Natural killer cell (primary cell): ENCODE results near the gene POU6F2. TPM values are rescaled to one million over a fixed set of nuclear protein-coding genes. Genes with fewer than 3 reads are reported as not detected.

Experiments used
- ATAC-seq, 3 donors: fragments of 150-1000 bp in 2 of 3; fragments of 200-7000 bp in 1 of 3; cut with Tn5 transposase; 1 replicate in 1 of 3; 2 replicates in 2 of 3; pipeline ENCODE4 v1.10.0; 2021; ENCODE audit warnings: mild to moderate bottlenecking in 2 of 3, moderate library complexity in 2 of 3
- DNase-seq, 2 donors: peaks; one replicate each; pipeline versions ENCODE4 v3.0.0 to v3.0.0-alpha.2; 2013 to 2021; ENCODE audit warnings: mixed read lengths in 1 of 2
- H3K27ac ChIP-seq: one replicate; pipeline ENCODE4 v1.5.1; 2013; ENCODE audit warnings: mild to moderate bottlenecking, low read length
- H3K27me3 ChIP-seq: one replicate; pipeline ENCODE4 v1.6.1; 2013; ENCODE audit warnings: low read length; ENCODE audit not compliant: control insufficient read depth, insufficient read depth
- H3K36me3 ChIP-seq: one replicate; pipeline ENCODE4 v1.6.1; 2013; ENCODE audit warnings: low read length; ENCODE audit not compliant: control insufficient read depth, insufficient read depth
- H3K4me1 ChIP-seq: one replicate; pipeline ENCODE4 v1.6.1; 2013; ENCODE audit warnings: low read length; ENCODE audit not compliant: control insufficient read depth, insufficient read depth
- H3K4me3 ChIP-seq: one replicate; pipeline ENCODE4 v1.5.1; 2013; ENCODE audit warnings: low read length
- H3K9me3 ChIP-seq: one replicate; pipeline ENCODE4 v1.6.1; 2013; ENCODE audit warnings: low read length; ENCODE audit not compliant: control insufficient read depth, insufficient read depth
- H3K27ac Mint-ChIP-seq, 2 donors: one replicate each; pipeline ENCODE4 v1.8.0; 2022; ENCODE audit warnings: mild to moderate bottlenecking in 2 of 2, mixed read lengths in 2 of 2, moderate library complexity in 1 of 2
- H3K27me3 Mint-ChIP-seq, 2 donors: one replicate each; pipeline ENCODE4 v1.8.0; 2022; ENCODE audit warnings: low read depth in 2 of 2, mixed read lengths in 2 of 2
- H3K36me3 Mint-ChIP-seq: one replicate; pipeline ENCODE4 v1.8.0; 2022; ENCODE audit warnings: mixed read lengths
- H3K4me1 Mint-ChIP-seq, 2 donors: one replicate each; pipeline ENCODE4 v1.8.0; 2022; ENCODE audit warnings: mixed read lengths in 2 of 2
- H3K4me3 Mint-ChIP-seq: one replicate; pipeline ENCODE4 v1.8.0; 2022; ENCODE audit warnings: mild to moderate bottlenecking, moderate library complexity, mixed read lengths
- H3K9me3 Mint-ChIP-seq, 2 donors: one replicate each; pipeline ENCODE4 v1.8.0; 2022; ENCODE audit warnings: mixed read lengths in 2 of 2
- CTCF ChIP-seq: fragments of 200-600 bp; IDR thresholded peaks from one replicate; pipeline ENCODE4 v1.8.0; 2022; ENCODE audit warnings: antibody characterized with exemption
- WGBS: methylation state at CpG from one replicate; pipeline ENCODE4 v1.1.7; 2013; ENCODE audit warnings: missing lambda C conversion rate; ENCODE audit not compliant: insufficient coverage; 5-methylcytosine and 5-hydroxymethylcytosine counted together
- intact Hi-C: fragments of 100-400 bp; cut with micrococcal nuclease; formaldehyde crosslinking; loops from one replicate; pipeline ENCODE4 v1.14.2; 2022
- total RNA-seq, 4 donors: library from RNA; stranded (reverse); fragments of 120-200 nt in 1 of 4; gene quantifications; one replicate each; pipeline versions ENCODE4 v1.2.3 to v1.2.4, GENCODE V29; 2013 to 2022

POU6F2 gene
- total RNA-seq, 3 donors from 2014 or later (not counting 1 experiment from before 2014, with no cell fraction given): 0.28 to 0.29 TPM; not detected in 1

- Histone ChIP-seq H3K4me1 (no peaks in the 10 kb centered on the region), H3K4me3 (no peak overlapping the region), H3K27me3 (no peaks in the 10 kb centered on the region), H3K9me3 (no peaks in the 10 kb centered on the region), H3K36me3 (no peaks in the 10 kb centered on the region), H3K27ac (no peak overlapping the region)
- intact Hi-C loops: no loop called here
- ATAC-seq (no peak), DNase-seq (no peak)
- H3K27ac Mint-ChIP-seq: no peak overlapping the region
- WGBS: 82% methylated on average over 5 of the region's 5 CpGs
- H3K36me3 Mint-ChIP-seq: no peaks in the 10 kb centered on the region
- no peak for TF ChIP-seq CTCF
- no peaks in the 10 kb centered on the region for H3K9me3 Mint-ChIP-seq
- no peaks in the 10 kb centered on the region for H3K4me1 Mint-ChIP-seq
- H3K27me3 Mint-ChIP-seq: peaks cover 5 to 32% of the 10 kb centered on the region in 2 donors
- no peak overlapping the region for H3K4me3 Mint-ChIP-seq
Observed at GRCh38 chr7:39317107-39317506, 339.4 kb downstream of the POU6F2 start.

DNA sequence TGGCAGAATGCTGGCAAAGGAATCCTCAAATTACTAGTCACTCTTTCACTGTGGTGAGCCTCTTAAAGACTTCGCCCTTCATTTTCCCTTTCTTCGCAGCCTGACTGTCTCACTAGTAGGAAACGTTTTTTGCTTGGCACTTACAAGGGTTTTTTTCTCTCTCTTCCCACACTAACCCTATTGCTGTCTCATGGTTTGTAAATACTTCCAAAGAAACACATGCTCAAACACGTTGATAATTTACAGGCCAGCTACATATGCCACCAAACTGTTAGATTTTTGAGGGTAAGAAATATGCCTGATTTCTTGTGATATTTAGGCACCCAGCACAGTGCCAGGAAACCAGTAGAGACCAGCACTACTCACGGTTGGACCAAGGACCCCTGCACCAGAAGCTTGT lies 340.2 kb downstream of the POU6F2 start:
- no peaks in the 10 kb centered on the region for H3K4me1 ChIP-seq
- Mint-ChIP-seq H3K4me3 (no peak overlapping the region), H3K27me3 (peaks cover 5 to 40% of the 10 kb centered on the region in 2 donors), H3K9me3 (no peaks in the 10 kb centered on the region), H3K36me3 (no peaks in the 10 kb centered on the region), H3K4me1 (no peaks in the 10 kb centered on the region), H3K27ac (no peak overlapping the region)
- intact Hi-C loops: no loop called here
- 83% methylated on average over 4 of the region's 5 CpGs for WGBS
- no peak overlapping the region for H3K4me3 ChIP-seq
- H3K27me3 ChIP-seq: no peaks in the 10 kb centered on the region
- H3K9me3 ChIP-seq: no peaks in the 10 kb centered on the region
- TF ChIP-seq CTCF: no peak
- no peaks in the 10 kb centered on the region for H3K36me3 ChIP-seq
- ATAC-seq (no peak), DNase-seq (no peak)
- no peak overlapping the region for H3K27ac ChIP-seq

- H3K36me3 Mint-ChIP-seq: no peaks in the 10 kb centered on the region
- H3K27ac ChIP-seq: no peak overlapping the region
- no peak for DNase-seq
- no peak for TF ChIP-seq CTCF
- H3K27ac Mint-ChIP-seq: no peak overlapping the region
- no peaks in the 10 kb centered on the region for H3K36me3 ChIP-seq
- no peaks in the 10 kb centered on the region for H3K9me3 Mint-ChIP-seq
- H3K27me3 ChIP-seq: no peaks in the 10 kb centered on the region
- H3K4me1 ChIP-seq: no peaks in the 10 kb centered on the region
- peaks cover 0 to 42% of the 10 kb centered on the region in 2 donors for H3K27me3 Mint-ChIP-seq
- ATAC-seq: no peak
- no peak overlapping the region for H3K4me3 Mint-ChIP-seq
- no peak overlapping the region for H3K4me3 ChIP-seq
- WGBS: 55% methylated on average over 3 of the region's 3 CpGs
- intact Hi-C loops: no loop called here
- peaks cover 3% of the 10 kb centered on the region for H3K9me3 ChIP-seq
- H3K4me1 Mint-ChIP-seq: no peaks in the 10 kb centered on the region
Observed at GRCh38 chr7:39321245-39321644, 343.5 kb downstream of the POU6F2 start.

GRCh38 chr7:39321909-39322498 lies 344.3 kb downstream of the POU6F2 start:
- Mint-ChIP-seq H3K4me3 (no peak overlapping the region), H3K27me3 (peaks cover 0 to 42% of the 10 kb centered on the region in 2 donors), H3K9me3 (no peaks in the 10 kb centered on the region), H3K27ac (no peak overlapping the region), H3K36me3 (no peaks in the 10 kb centered on the region), H3K4me1 (no peaks in the 10 kb centered on the region)
- H3K4me1 ChIP-seq: no peaks in the 10 kb centered on the region
- peaks cover 3% of the 10 kb centered on the region for H3K9me3 ChIP-seq
- DNase-seq: no peak
- no peak overlapping the region for H3K27ac ChIP-seq
- intact Hi-C loops: no loop called here
- ATAC-seq: no peak
- TF ChIP-seq CTCF: no peak
- 90% methylated on average over 7 of the region's 8 CpGs for WGBS
- no peaks in the 10 kb centered on the region for H3K27me3 ChIP-seq
- no peak overlapping the region for H3K4me3 ChIP-seq
- no peaks in the 10 kb centered on the region for H3K36me3 ChIP-seq
